ENCODE measurements around the gene DPP7. TPM values are rescaled to one million over a fixed set of nuclear protein-coding genes. Genes with fewer than 3 reads are reported as not detected.

The DPP7 gene
- total RNA-seq, 1 experiment from 2014 or later, result 291 TPM

DNA sequence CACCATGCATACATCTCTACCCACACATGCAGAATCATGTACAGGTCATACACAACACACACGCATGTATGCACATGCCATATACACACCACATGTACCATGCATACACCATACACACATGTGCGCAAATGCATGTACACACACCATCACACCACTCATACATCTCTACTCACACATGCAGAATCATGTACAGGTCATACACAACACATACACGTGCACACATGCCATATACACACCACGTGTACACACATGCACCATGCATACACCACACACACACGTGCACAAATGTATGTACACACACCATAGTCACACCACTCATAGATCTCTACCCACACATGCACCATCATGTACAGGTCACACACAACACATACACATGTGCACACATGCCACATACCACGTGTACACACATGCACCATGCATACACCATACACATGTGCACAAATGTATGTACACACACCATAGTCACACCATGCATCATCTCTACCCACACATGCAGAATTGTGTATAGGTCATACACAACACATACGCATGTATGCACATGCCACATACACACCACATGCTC, 38.4 kb upstream of the DPP7 start:
- ATAC-seq, result no peak
- H4K20me1 ChIP-seq (ENCODE audit: insufficient read depth), result no peaks in the 10 kb centered on the region
- TF ChIP-seq SRF (IDR thresholded peaks at IDR 0.05; ENCODE audit: low read depth), result no peak
- no peak for TF ChIP-seq MAX (IDR thresholded peaks at IDR 0.05)
- no peak for TF ChIP-seq ZBTB33 (IDR thresholded peaks at IDR 0.05; ENCODE audit: extremely low read depth, insufficient replicate concordance, low read length)
- TF ChIP-seq ELF1 (IDR thresholded peaks at IDR 0.05; ENCODE audit: borderline replicate concordance, low read depth), result no peak
- TF ChIP-seq POLR2AphosphoS5 (IDR thresholded peaks at IDR 0.05; ENCODE audit: low read depth, low read length), result no peak
- TF ChIP-seq, protein P1, sequence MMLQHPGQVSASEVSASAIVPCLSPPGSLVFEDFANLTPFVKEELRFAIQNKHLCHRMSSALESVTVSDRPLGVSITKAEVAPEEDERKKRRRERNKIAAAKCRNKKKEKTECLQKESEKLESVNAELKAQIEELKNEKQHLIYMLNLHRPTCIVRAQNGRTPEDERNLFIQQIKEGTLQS (IDR thresholded peaks at IDR 0.05), result no peak
- no peak for TF ChIP-seq EGR1 (IDR thresholded peaks at IDR 0.05; ENCODE audit: low read depth)
- TF ChIP-seq RAD21 (IDR thresholded peaks at IDR 0.05; ENCODE audit: low read depth), result no peak
- TF ChIP-seq ZNF274 (IDR thresholded peaks at IDR 0.05; ENCODE audit: low read depth, low read length), result no peak
- no peak for TF ChIP-seq SP1 (IDR thresholded peaks at IDR 0.05; ENCODE audit: low read depth)
- TF ChIP-seq TCF7L2 (IDR thresholded peaks at IDR 0.05; ENCODE audit: borderline replicate concordance, extremely low read depth, insufficient read depth, insufficient read length), result no peak
- no peak for TF ChIP-seq REST (IDR thresholded peaks at IDR 0.05; ENCODE audit: low read depth)
- no peak for TF ChIP-seq CEBPB (IDR thresholded peaks at IDR 0.05; ENCODE audit: low read depth)
- TF ChIP-seq POLR2A (IDR thresholded peaks at IDR 0.05; ENCODE audit: borderline replicate concordance, extremely low read depth, insufficient read depth, insufficient read length), result no peak
- no peak for TF ChIP-seq FOSL1 (IDR thresholded peaks at IDR 0.05; ENCODE audit: low read depth)
- H3K36me3 ChIP-seq (ENCODE audit: control insufficient read depth in 1 of 2, insufficient read depth in 2 of 2, low read length in 2 of 2), result no peaks in the 10 kb centered on the region
- H3K27me3 ChIP-seq (ENCODE audit: insufficient read depth, low read length), result no peaks in the 10 kb centered on the region
- ChIA-PET CTCF (interaction anchor here (2.7 kb wide), 1 partner anchor 10 kb away, joined by 15 read pairs; no protein-coding TSS in a partner anchor), RAD21 (ENCODE audit: low non-redundant PET in 1 of 2, low total read pairs in 2 of 2, uncharacterized antibody in 2 of 2, unreplicated experiment in 2 of 2) (no interaction called here), POLR2A (no interaction called here)
- peaks cover 12 to 33% of the 10 kb centered on the region in 2 experiments for H3K4me1 ChIP-seq (ENCODE audit: control insufficient read depth in 1 of 2, insufficient read depth in 2 of 2, low read length in 2 of 2)
- no peak overlapping the region for H3K4me2 ChIP-seq (ENCODE audit: low read length)
- no peaks in the 10 kb centered on the region for H3K79me2 ChIP-seq (ENCODE audit: insufficient read depth, low read length)
- no peak overlapping the region for H2AFZ ChIP-seq (ENCODE audit: low read depth, low read length, poor library complexity, severe bottlenecking)
- intact Hi-C loops (cut with micrococcal nuclease), result no loop called here
- DNase-seq (ENCODE audit: low read depth, low spot score), result no peak
- BruUV-seq (replicated peaks), result no TSS peak
- no peaks in the 10 kb centered on the region for H3K9me2 ChIP-seq (ENCODE audit: insufficient read depth)
- no peaks in the 10 kb centered on the region; a peak in 1 of 4 replicates for H3K9me3 ChIP-seq (ENCODE audit: control insufficient read depth in 1 of 2, insufficient read depth in 1 of 2, low read depth in 1 of 2, low read length in 2 of 2)
- H3K4me3 ChIP-seq (replicated peaks in 1 of 2; ENCODE audit: low read depth in 1 of 2, low read length in 2 of 2), result no peak overlapping the region
- H3K9ac ChIP-seq (ENCODE audit: low read length), result no peak overlapping the region
- no peak overlapping the region for H3K27ac ChIP-seq (ENCODE audit: low read depth, low read length)
